RPMI7951 (cell line): ENCODE data around the gene GID8. TPM values are rescaled to one million over a fixed set of nuclear protein-coding genes. Genes with fewer than 3 reads are reported as not detected.
A peak's percentile ranks its signal among the peaks of the same experiment; 100 is the strongest.

Experiments
- DNase-seq: peaks from one replicate; pipeline ENCODE4 v3.0.0-alpha.2; 2012; ENCODE audit warnings: low read depth
- total RNA-seq: library from RNA; depleted of rRNA; stranded (reverse); fragments of >200 nt; shearing (Covaris generic); gene quantifications from 2 replicates; pipeline ENCODE4 v1.2.3, GENCODE V29; 2014

The GID8 gene
- total RNA-seq, 1 experiment from 2014 or later: 25.4 TPM

GRCh38 chr20:62902926-62903615, 34.9 kb upstream of the GID8 start:
- peak; percentile 28 for DNase-seq

GRCh38 chr20:62905536-62906117, 32.3 kb upstream of the GID8 start:
- DNase-seq: no peak

- no peak for DNase-seq
Measured at GRCh38 chr20:62906209-62906608, 31.7 kb upstream of the GID8 start.

- DNase-seq: no peak
Measured at GRCh38 chr20:62906647-62907375, 31.1 kb upstream of the GID8 start.

GRCh38 chr20:62907384-62908317, 30.3 kb upstream of the GID8 start:
- no peak for DNase-seq

- no peak for DNase-seq
Measured at GRCh38 chr20:62908971-62909791, 28.8 kb upstream of the GID8 start.

- DNase-seq: no peak
Measured at GRCh38 chr20:62910217-62910766, 27.7 kb upstream of the GID8 start.

GRCh38 chr20:62910777-62911497, 27.0 kb upstream of the GID8 start:
- DNase-seq: no peak

GRCh38 chr20:62911701-62912280, 26.2 kb upstream of the GID8 start:
- DNase-seq: no peak

- no peak for DNase-seq
Measured at GRCh38 chr20:62913043-62913630, 24.8 kb upstream of the GID8 start.

GRCh38 chr20:62914436-62914835, 23.5 kb upstream of the GID8 start:
- no peak for DNase-seq

- peak; percentile 64 for DNase-seq
Measured at GRCh38 chr20:62914970-62915457, 22.9 kb upstream of the GID8 start.

- DNase-seq: no peak
Measured at GRCh38 chr20:62916703-62917476, 21.1 kb upstream of the GID8 start.

- DNase-seq: no peak
Measured at GRCh38 chr20:62917720-62918119, 20.2 kb upstream of the GID8 start.

- DNase-seq: no peak
Measured at GRCh38 chr20:62918147-62918546, 19.8 kb upstream of the GID8 start.

GRCh38 chr20:62918831-62919230, 19.1 kb upstream of the GID8 start:
- DNase-seq: no peak

GRCh38 chr20:62920039-62920645, 17.8 kb upstream of the GID8 start:
- no peak for DNase-seq
